Measurements from ENCODE around the gene NT5DC3.

Gene NT5DC3

GRCh38 chr12:103742349-103742932, 98.6 kb downstream of the NT5DC3 start:
- DNase-seq = peak; percentile 65

GRCh38 chr12:103737881-103738280, 103.2 kb downstream of the NT5DC3 start:
- DNase-seq = no peak

DNA sequence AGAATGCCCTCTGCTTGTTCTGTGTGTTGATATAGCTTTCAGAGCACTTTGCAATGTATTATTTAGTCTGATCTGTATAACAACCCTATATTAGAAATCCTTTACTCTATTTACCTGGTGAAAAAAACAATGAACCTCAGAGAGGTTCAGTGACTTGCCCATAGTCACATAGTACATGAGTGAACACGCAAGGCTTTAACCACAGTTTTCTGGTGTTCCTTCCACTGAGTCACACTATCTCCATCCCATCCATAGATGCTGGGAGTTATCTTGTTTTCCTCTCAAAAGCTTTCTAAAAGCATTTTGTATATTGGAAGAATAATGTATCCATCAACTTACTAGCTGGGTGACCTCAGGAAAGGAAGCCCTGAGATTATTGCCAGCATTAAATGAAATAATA, 104.5 kb downstream of the NT5DC3 start:
- DNase-seq = no peak

GRCh38 chr12:103735291-103735690, 105.7 kb downstream of the NT5DC3 start:
- no peak for DNase-seq

GRCh38 chr12:103734863-103735262, 106.2 kb downstream of the NT5DC3 start:
- no peak for DNase-seq

GRCh38 chr12:103731539-103731938, 109.5 kb downstream of the NT5DC3 start:
- no peak for DNase-seq

GRCh38 chr12:103729499-103729898, 111.5 kb downstream of the NT5DC3 start:
- no peak for DNase-seq

- DNase-seq = no peak
These were observed 112.7 kb downstream of the NT5DC3 start for GRCh38 chr12:103728323-103728722.

GRCh38 chr12:103727638-103728037, 113.4 kb downstream of the NT5DC3 start:
- no peak for DNase-seq

- no peak for DNase-seq
These were observed 115.6 kb downstream of the NT5DC3 start for GRCh38 chr12:103725398-103725797.
